ENCODE measurements around the gene CDK14. TPM values are rescaled to one million over a fixed set of nuclear protein-coding genes. Genes with fewer than 3 reads are reported as not detected.

The CDK14 gene
- total and polyA plus RNA-seq, 2 of the 8 experiments (the other 6 are each of a cell fraction or from before 2014, with no cell fraction given), result 5.5 to 47.3 TPM

- H3K4ac ChIP-seq (replicated peaks; ENCODE audit: insufficient read length, low read depth, low read length), result no peak overlapping the region
- ChIA-PET POLR2A (ENCODE audit: partially characterized antibody) (no interaction called here), CTCF (ENCODE audit: partially characterized antibody) (interaction anchor here (1.6 kb wide), 1 partner anchor 10 kb away, joined by 3 read pairs; no protein-coding TSS in a partner anchor)
- H3K79me2 ChIP-seq (ENCODE audit: control insufficient read depth in 1 of 2, insufficient read depth in 2 of 2, low read length in 2 of 2), result no peaks in the 10 kb centered on the region
- no peak overlapping the region for H2AFZ ChIP-seq (ENCODE audit: low read length)
- H3K23ac ChIP-seq (ENCODE audit: insufficient read length), result no peak overlapping the region
- H2BK12ac ChIP-seq (ENCODE audit: low read depth, low read length), result no peak overlapping the region
- no peak for TF ChIP-seq POLR2AphosphoS5 (IDR thresholded peaks at IDR 0.05; ENCODE audit: low read depth, low read length)
- TF ChIP-seq BCL11A (IDR thresholded peaks at IDR 0.05; ENCODE audit: low read depth in 2 of 2, low read length in 2 of 2), result no peak
- no peak for TF ChIP-seq HDAC2 (IDR thresholded peaks at IDR 0.05; ENCODE audit: borderline replicate concordance in 1 of 2, low read depth in 2 of 2, low read length in 2 of 2)
- TF ChIP-seq NANOG (IDR thresholded peaks at IDR 0.05; ENCODE audit: insufficient read depth, low read depth, low read length, poor library complexity, severe bottlenecking), result no peak
- no peak for TF ChIP-seq SIN3A (conservative IDR thresholded peaks at IDR 0.05 in 1 of 2, IDR thresholded peaks at IDR 0.05 in 1 of 2; ENCODE audit: low read depth in 1 of 2, low read length in 2 of 2)
- H4K8ac ChIP-seq (ENCODE audit: extremely low read depth, insufficient read depth, low read length), result no peak overlapping the region
- H2AK5ac ChIP-seq (ENCODE audit: low read depth, low read length), result no peak overlapping the region
- no peak overlapping the region for H2BK15ac ChIP-seq (ENCODE audit: low read length)
- H3K9ac ChIP-seq (replicated peaks in 1 of 4; ENCODE audit: extremely low read depth in 1 of 4, low read depth in 3 of 4, low read length in 3 of 4), result no peak overlapping the region
- no peak overlapping the region for H3K18ac ChIP-seq (ENCODE audit: extremely low read depth, low read length)
- 86% methylated on average over 2 of the region's 2 CpGs; no CpG with 5 or more reads in 1 of the 2 experiments for WGBS, 2 experiments (ENCODE audit: extremely low coverage in 1 of 2, insufficient coverage in 1 of 2, insufficient read length in 1 of 2, insufficient replicate concordance in 2 of 2, low coverage in 1 of 2, low lambda C conversion rate in 2 of 2, missing lambda C conversion rate in 1 of 2)
- no peaks in the 10 kb centered on the region for H3K36me3 ChIP-seq (ENCODE audit: control insufficient read depth in 2 of 4, insufficient read depth in 4 of 4, low read length in 3 of 4)
- H3K27me3 ChIP-seq (replicated peaks in 1 of 4; ENCODE audit: control insufficient read depth in 3 of 4, extremely low read depth in 1 of 4, insufficient read depth in 3 of 4, low read length in 3 of 4), result no peaks in the 10 kb centered on the region
- no peak overlapping the region for H3K4me2 ChIP-seq (ENCODE audit: insufficient read depth in 1 of 2, low read depth in 2 of 2, low read length in 2 of 2)
- H4K5ac ChIP-seq (ENCODE audit: insufficient read length, low read depth, low read length), result no peak overlapping the region
- no peaks in the 10 kb centered on the region for H3K4me1 ChIP-seq (replicated peaks in 1 of 4; ENCODE audit: control insufficient read depth in 3 of 4, insufficient read depth in 4 of 4, low read length in 3 of 4)
- H2BK5ac ChIP-seq (ENCODE audit: low read depth, low read length), result no peak overlapping the region
- H3K4me3 ChIP-seq (ENCODE audit: extremely low read depth in 1 of 4, insufficient read depth in 2 of 4, low read depth in 3 of 4, low read length in 4 of 4), result no peak overlapping the region
- no peaks in the 10 kb centered on the region for H3K23me2 ChIP-seq (ENCODE audit: low read depth, low read length)
- no peaks in the 10 kb centered on the region for H3K9me3 ChIP-seq (ENCODE audit: insufficient read depth in 2 of 2, low read depth in 1 of 2, low read length in 1 of 2)
- DNase-seq (ENCODE audit: low read depth in 1 of 2, low spot score in 2 of 2) (no peak), FAIRE-seq (no peak)
- no peaks in the 10 kb centered on the region for H3K79me1 ChIP-seq (ENCODE audit: low read depth, low read length)
- H2BK20ac ChIP-seq (ENCODE audit: low read length), result no peak overlapping the region
- no peak overlapping the region for H3K27ac ChIP-seq (ENCODE audit: low read depth, low read length)
- H3K14ac ChIP-seq (ENCODE audit: insufficient read length), result no peak overlapping the region
- no peaks in the 10 kb centered on the region for H4K20me1 ChIP-seq (replicated peaks in 1 of 2; ENCODE audit: control insufficient read depth in 1 of 2, insufficient read depth in 2 of 2, low read length in 2 of 2)
- no peak overlapping the region for H4K91ac ChIP-seq (replicated peaks; ENCODE audit: insufficient read length, low read length)
- H2BK120ac ChIP-seq (replicated peaks; ENCODE audit: low read depth, low read length), result no peak overlapping the region
- no peak overlapping the region for H3K56ac ChIP-seq (replicated peaks; ENCODE audit: insufficient read length, low read depth, low read length)
Observed at GRCh38 chr7:90771281-90771680, 175.2 kb downstream of the CDK14 start.
